GM12878 (cell line): ENCODE data around the gene ZNF322. TPM values are rescaled to one million over a fixed set of nuclear protein-coding genes. Genes with fewer than 3 reads are reported as not detected.

Experiments
- ATAC-seq: fragments of 200-7000 bp; cut with Tn5 transposase; 3 replicates; pipeline ENCODE4 v1.9.1; 2020; ENCODE audit warnings: mild to moderate bottlenecking, moderate library complexity
- BruUV-seq: library from RNA; stranded (reverse); fragments of 400-500 nt; replicated peaks from 2 replicates; lab custom pipeline; 2021; lab: Mats Ljungman, UMichigan
- CTCF ChIA-PET: fragments of 300-600 bp; sonication (Branson Sonifier 250); formaldehyde crosslinking; extraction: SDS; loops from one replicate; lab custom pipeline; 2021; ENCODE audit warnings: inconsistent platforms; lab: Yijun Ruan, JAX
- POLR2A ChIA-PET: fragments of 350-600 bp; formaldehyde crosslinking; extraction: SDS; loops from one replicate; lab custom pipeline; 2021; ENCODE audit warnings: inconsistent platforms; lab: Charles Lee
- RAD21 ChIA-PET: fragments of 300-600 bp; sonication (Branson Sonifier 250); formaldehyde crosslinking; loops from one replicate; lab custom pipeline; 2023; ENCODE audit warnings: antibody characterized with exemption; ENCODE audit not compliant: unreplicated experiment; lab: Charles Lee
- SMC1A ChIA-PET: fragments of 300-600 bp; sonication (Branson Sonifier 250); formaldehyde crosslinking; loops from one replicate; lab custom pipeline; 2023; ENCODE audit not compliant: unreplicated experiment, uncharacterized antibody; lab: Charles Lee
- DNase-seq: peaks from one replicate; pipeline ENCODE4 v3.0.0-alpha.2; 2011; ENCODE audit warnings: low read depth, low spot score
- FAIRE-seq: peaks from 3 replicates; lab custom pipeline; 2011; peaks lifted over from hg19 to GRCh38; lab: Jason Lieb, UNC
- H2AFZ ChIP-seq: 2 replicates; pipeline ENCODE4 v1.6.0; 2011; ENCODE audit warnings: low read depth, low read length, control low read depth; ENCODE audit not compliant: control insufficient read depth
- H3K27ac ChIP-seq: 2 replicates; pipeline ENCODE4 v1.5.1; 2011; ENCODE audit warnings: control low read depth; ENCODE audit not compliant: control insufficient read depth, insufficient read depth
- H3K27me3 ChIP-seq, 2 experiments: replicated peaks in 1 of 2; 2 replicates each; pipeline versions ENCODE4 v1.6.0 to v1.6.1; 2011; ENCODE audit warnings: low read length in 1 of 2; ENCODE audit not compliant: control insufficient read depth in 2 of 2, insufficient read depth in 2 of 2
- H3K36me3 ChIP-seq, 2 experiments: 2 replicates each; pipeline ENCODE4 v1.5.1; 2011; ENCODE audit warnings: low read length in 1 of 2; ENCODE audit not compliant: control insufficient read depth in 2 of 2, insufficient read depth in 2 of 2
- H3K4me1 ChIP-seq: 2 replicates; pipeline ENCODE4 v1.6.1; 2011; ENCODE audit warnings: mild to moderate bottlenecking, low read length, moderate library complexity, mixed read lengths; ENCODE audit not compliant: control insufficient read depth, insufficient read depth
- H3K4me2 ChIP-seq: 2 replicates; pipeline ENCODE4 v1.6.0; 2011; ENCODE audit warnings: control low read depth; ENCODE audit not compliant: control insufficient read depth, insufficient read depth
- H3K4me3 ChIP-seq: fragments of 200-600 bp; sonication (generic); 2 replicates; pipeline ENCODE4 v1.5.1; 2016
- H3K79me2 ChIP-seq: 2 replicates; pipeline ENCODE4 v1.6.0; 2011; ENCODE audit warnings: low read length; ENCODE audit not compliant: control insufficient read depth, insufficient read depth
- H3K9ac ChIP-seq: 2 replicates; pipeline ENCODE4 v1.8.0; 2011; ENCODE audit warnings: low read length, control low read depth, mixed read lengths; ENCODE audit not compliant: control insufficient read depth, insufficient read depth
- H3K9me3 ChIP-seq: replicated peaks from 3 replicates; pipeline ENCODE4 v1.5.1; 2011; ENCODE audit warnings: mild to moderate bottlenecking, low read length; ENCODE audit not compliant: control insufficient read depth, insufficient read depth
- H4K20me1 ChIP-seq: 2 replicates; pipeline ENCODE4 v1.6.0; 2011; ENCODE audit not compliant: control insufficient read depth, insufficient read depth
- EP300 ChIP-seq, 2 experiments: fragments of 150-350 bp in 1 of 2; IDR thresholded peaks; 2 replicates each; pipeline ENCODE4 v1.6.1; 2011 to 2012; ENCODE audit warnings: low read depth in 2 of 2, low read length in 2 of 2, borderline replicate concordance in 1 of 2, improper control_type of control experiment in 1 of 2, inconsistent platforms in 1 of 2; ENCODE audit not compliant: control insufficient read depth in 1 of 2
- RFX5 ChIP-seq: IDR thresholded peaks from 2 replicates; pipeline ENCODE4 v1.6.1; 2011; ENCODE audit warnings: low read depth, low read length, improper control_type of control experiment
- SMARCA5 ChIP-seq: fragments of 450-650 bp; IDR thresholded peaks from 2 replicates; pipeline ENCODE4 v1.6.1; 2017; ENCODE audit warnings: mild to moderate bottlenecking
- SP1 ChIP-seq: IDR thresholded peaks from one replicate; pipeline ENCODE4 v1.6.1; 2011; ENCODE audit warnings: low read depth, low read length
- ZSCAN29 ChIP-seq: fragments of 450-650 bp; IDR thresholded peaks from 2 replicates; pipeline ENCODE4 v1.6.1; 2017; ENCODE audit warnings: mild to moderate bottlenecking, moderate library complexity
- WGBS: methylation state at CpG from one replicate; pipeline ENCODE4 v1.1.6; 2016; ENCODE audit warnings: low lambda C conversion rate; ENCODE audit not compliant: insufficient replicate concordance, insufficient coverage; ENCODE audit errors: missing lambda C conversion rate; 5-methylcytosine and 5-hydroxymethylcytosine counted together
- in situ Hi-C: fragments of 300-500 bp; cut with MboI; formaldehyde crosslinking; loops from 9 replicates; pipeline ENCODE4 v1.14.3; 2018; ENCODE audit warnings: mixed read lengths
- intact Hi-C: fragments of 100-400 bp; cut with micrococcal nuclease; formaldehyde crosslinking; loops from one replicate; pipeline ENCODE4 v1.14.2; 2022; ENCODE audit not compliant: unreplicated experiment
- polyA plus RNA-seq, 11 experiments: library from polyadenylated mRNA; depleted of rRNA in 4 of 11; unstranded in 6 of 11; stranded (reverse) in 5 of 11; fragments of >200 nt; fragmentation: Nextera tagmentation in 4 of 11; fragmentation: Illumina TruSeq in 1 of 11; extraction: Ambion mirVana in 4 of 11; extraction: Trizol in 1 of 11; gene quantifications; 1 replicate in 1 of 11; 2 replicates in 10 of 11; pipeline versions ENCODE4 v1.2.1 to v1.2.3, GENCODE V29; 2011 to 2016; ENCODE audit warnings: inconsistent platforms in 2 of 11, missing spikeins in 2 of 11, low read depth in 1 of 11
- total RNA-seq, 4 experiments: library from RNA; depleted of rRNA in 3 of 4; stranded (reverse); fragments of >200 nt in 3 of 4; fragmentation: Illumina TruSeq in 1 of 4; extraction: Trizol in 1 of 4; gene quantifications; 2 replicates each; pipeline versions ENCODE4 v1.2.1 to v1.2.3, GENCODE V29; 2013 to 2021
- TF ChIP-seq, protein P1 (sequence below): fragments of 450-650 bp; IDR thresholded peaks from 2 replicates; pipeline ENCODE4 v1.6.1; 2018; ENCODE audit warnings: borderline replicate concordance, mild to moderate bottlenecking; ENCODE audit not compliant: partially characterized antibody
- TF ChIP-seq, protein P2 (sequence below): fragments of 150-350 bp; IDR thresholded peaks from 2 replicates; pipeline ENCODE4 v1.6.1; 2016; ENCODE audit warnings: low read depth, low read length
- TF ChIP-seq, protein P3 (sequence below): fragments of 450-650 bp; IDR thresholded peaks from 2 replicates; pipeline ENCODE4 v1.6.1; 2017; ENCODE audit warnings: borderline replicate concordance
- TF ChIP-seq, protein P4 (sequence below): IDR thresholded peaks from 2 replicates; pipeline ENCODE4 v1.6.1; 2012; ENCODE audit warnings: low read depth, low read length, improper control_type of control experiment
- TF ChIP-seq, protein P5 (sequence below): IDR thresholded peaks from 2 replicates; pipeline ENCODE4 v1.6.1; 2011; ENCODE audit warnings: mild to moderate bottlenecking, low read depth, low read length, moderate library complexity; ENCODE audit not compliant: insufficient replicate concordance

Gene ZNF322
- total and polyA plus RNA-seq, 10 of the 15 experiments (the other 5 are each of a cell fraction or from before 2014, with no cell fraction given), result 2.7 to 19.1 (median 11.9) TPM

DNA sequence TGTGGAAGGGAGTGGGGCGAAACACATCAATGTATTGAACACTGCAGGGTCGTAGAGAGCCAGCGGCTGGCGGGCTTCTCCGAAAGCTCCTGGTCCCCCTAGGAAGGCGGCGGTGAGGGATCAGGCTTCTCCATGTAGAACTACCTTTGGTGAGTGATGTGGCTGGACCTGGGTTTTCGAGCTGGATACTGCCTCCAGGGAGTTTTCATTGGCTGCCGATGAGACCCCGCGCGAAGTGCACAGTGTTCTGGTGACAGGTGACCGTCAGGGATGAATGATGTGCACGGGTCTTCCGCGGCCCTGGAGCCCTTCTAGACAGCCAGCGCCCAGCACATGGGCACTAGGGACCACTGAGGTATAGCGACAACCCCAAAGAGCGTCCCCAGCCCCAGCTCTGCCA lies 46.3 kb downstream of the ZNF322 start (continued):
- TF ChIP-seq, protein P1, sequence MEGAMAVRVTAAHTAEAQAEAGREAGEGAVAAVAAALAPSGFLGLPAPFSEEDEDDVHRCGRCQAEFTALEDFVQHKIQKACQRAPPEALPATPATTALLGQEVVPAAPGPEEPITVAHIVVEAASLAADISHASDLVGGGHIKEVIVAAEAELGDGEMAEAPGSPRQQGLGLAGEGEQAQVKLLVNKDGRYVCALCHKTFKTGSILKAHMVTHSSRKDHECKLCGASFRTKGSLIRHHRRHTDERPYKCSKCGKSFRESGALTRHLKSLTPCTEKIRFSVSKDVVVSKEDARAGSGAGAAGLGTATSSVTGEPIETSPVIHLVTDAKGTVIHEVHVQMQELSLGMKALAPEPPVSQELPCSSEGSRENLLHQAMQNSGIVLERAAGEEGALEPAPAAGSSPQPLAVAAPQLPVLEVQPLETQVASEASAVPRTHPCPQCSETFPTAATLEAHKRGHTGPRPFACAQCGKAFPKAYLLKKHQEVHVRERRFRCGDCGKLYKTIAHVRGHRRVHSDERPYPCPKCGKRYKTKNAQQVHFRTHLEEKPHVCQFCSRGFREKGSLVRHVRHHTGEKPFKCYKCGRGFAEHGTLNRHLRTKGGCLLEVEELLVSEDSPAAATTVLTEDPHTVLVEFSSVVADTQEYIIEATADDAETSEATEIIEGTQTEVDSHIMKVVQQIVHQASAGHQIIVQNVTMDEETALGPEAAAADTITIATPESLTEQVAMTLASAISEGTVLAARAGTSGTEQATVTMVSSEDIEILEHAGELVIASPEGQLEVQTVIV, result no peak
- TF ChIP-seq, protein P2, sequence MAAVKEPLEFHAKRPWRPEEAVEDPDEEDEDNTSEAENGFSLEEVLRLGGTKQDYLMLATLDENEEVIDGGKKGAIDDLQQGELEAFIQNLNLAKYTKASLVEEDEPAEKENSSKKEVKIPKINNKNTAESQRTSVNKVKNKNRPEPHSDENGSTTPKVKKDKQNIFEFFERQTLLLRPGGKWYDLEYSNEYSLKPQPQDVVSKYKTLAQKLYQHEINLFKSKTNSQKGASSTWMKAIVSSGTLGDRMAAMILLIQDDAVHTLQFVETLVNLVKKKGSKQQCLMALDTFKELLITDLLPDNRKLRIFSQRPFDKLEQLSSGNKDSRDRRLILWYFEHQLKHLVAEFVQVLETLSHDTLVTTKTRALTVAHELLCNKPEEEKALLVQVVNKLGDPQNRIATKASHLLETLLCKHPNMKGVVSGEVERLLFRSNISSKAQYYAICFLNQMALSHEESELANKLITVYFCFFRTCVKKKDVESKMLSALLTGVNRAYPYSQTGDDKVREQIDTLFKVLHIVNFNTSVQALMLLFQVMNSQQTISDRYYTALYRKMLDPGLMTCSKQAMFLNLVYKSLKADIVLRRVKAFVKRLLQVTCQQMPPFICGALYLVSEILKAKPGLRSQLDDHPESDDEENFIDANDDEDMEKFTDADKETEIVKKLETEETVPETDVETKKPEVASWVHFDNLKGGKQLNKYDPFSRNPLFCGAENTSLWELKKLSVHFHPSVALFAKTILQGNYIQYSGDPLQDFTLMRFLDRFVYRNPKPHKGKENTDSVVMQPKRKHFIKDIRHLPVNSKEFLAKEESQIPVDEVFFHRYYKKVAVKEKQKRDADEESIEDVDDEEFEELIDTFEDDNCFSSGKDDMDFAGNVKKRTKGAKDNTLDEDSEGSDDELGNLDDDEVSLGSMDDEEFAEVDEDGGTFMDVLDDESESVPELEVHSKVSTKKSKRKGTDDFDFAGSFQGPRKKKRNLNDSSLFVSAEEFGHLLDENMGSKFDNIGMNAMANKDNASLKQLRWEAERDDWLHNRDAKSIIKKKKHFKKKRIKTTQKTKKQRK, result no peak

DNA sequence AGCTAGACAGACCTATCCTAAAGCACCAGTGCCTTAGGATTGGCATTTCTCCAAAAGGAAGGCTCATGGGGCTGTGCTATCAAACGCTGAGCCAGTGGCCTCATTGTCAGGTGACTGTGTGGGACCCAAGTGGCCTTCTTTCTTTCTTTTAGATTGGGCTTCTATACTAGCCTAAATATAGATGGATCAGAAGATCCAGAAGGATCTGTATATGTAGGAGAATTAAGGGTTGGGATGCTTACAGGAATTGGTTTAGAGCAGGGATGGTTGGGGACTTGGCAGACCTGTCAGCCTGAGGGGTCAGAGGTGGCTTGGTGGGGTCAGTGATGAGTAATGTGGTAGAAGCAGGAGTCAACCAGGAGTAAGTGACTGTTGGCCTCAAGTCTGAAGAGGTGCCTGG lies 47.9 kb downstream of the ZNF322 start:
- H3K79me2 ChIP-seq, result no peaks in the 10 kb centered on the region
- no peak overlapping the region for H3K4me3 ChIP-seq
- ATAC-seq (no peak), FAIRE-seq (no peak), DNase-seq (no peak)
- H3K9me3 ChIP-seq, result peaks cover 2% of the 10 kb centered on the region; the same call in 2 of the 3 replicates
- BruUV-seq, result no TSS peak
- WGBS, result 0% methylated on average over 1 of the region's 1 CpG
- H4K20me1 ChIP-seq, result no peaks in the 10 kb centered on the region
- in situ Hi-C loops, result loop anchor here (5.0 kb wide), 1 partner anchor 471 kb away; no protein-coding TSS in a partner anchor
- no peaks in the 10 kb centered on the region for H3K36me3 ChIP-seq
- CTCF ChIA-PET, result interaction anchor here (1.6 kb wide), 1 partner anchor 9 kb away, joined by 3 read pairs; no protein-coding TSS in a partner anchor
- POLR2A ChIA-PET, result no interaction called here
- H3K9ac ChIP-seq, result no peak overlapping the region
- no peak overlapping the region for H3K27ac ChIP-seq
- H3K27me3 ChIP-seq, result peaks cover 0 to 5% of the 10 kb centered on the region in 2 experiments; a peak in 2 of 4 replicates
- RAD21 ChIA-PET, result no interaction called here
- intact Hi-C loops, result no loop called here
- SMC1A ChIA-PET, result no interaction called here
- H3K4me1 ChIP-seq, result no peaks in the 10 kb centered on the region; the same call in 1 of the 2 replicates
- no peak overlapping the region for H2AFZ ChIP-seq
- no peak overlapping the region for H3K4me2 ChIP-seq
- TF ChIP-seq, protein P3, sequence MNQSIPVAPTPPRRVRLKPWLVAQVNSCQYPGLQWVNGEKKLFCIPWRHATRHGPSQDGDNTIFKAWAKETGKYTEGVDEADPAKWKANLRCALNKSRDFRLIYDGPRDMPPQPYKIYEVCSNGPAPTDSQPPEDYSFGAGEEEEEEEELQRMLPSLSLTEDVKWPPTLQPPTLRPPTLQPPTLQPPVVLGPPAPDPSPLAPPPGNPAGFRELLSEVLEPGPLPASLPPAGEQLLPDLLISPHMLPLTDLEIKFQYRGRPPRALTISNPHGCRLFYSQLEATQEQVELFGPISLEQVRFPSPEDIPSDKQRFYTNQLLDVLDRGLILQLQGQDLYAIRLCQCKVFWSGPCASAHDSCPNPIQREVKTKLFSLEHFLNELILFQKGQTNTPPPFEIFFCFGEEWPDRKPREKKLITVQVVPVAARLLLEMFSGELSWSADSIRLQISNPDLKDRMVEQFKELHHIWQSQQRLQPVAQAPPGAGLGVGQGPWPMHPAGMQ, result no peak
- TF ChIP-seq, protein P4, sequence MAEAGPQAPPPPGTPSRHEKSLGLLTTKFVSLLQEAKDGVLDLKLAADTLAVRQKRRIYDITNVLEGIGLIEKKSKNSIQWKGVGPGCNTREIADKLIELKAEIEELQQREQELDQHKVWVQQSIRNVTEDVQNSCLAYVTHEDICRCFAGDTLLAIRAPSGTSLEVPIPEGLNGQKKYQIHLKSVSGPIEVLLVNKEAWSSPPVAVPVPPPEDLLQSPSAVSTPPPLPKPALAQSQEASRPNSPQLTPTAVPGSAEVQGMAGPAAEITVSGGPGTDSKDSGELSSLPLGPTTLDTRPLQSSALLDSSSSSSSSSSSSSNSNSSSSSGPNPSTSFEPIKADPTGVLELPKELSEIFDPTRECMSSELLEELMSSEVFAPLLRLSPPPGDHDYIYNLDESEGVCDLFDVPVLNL, result no peak
- TF ChIP-seq SMARCA5 (no peak), SP1 (no peak), EP300 (IDR thresholded peaks at IDR 0.05; ENCODE audit: borderline replicate concordance in 1 of 2, control insufficient read depth in 1 of 2, low read depth in 2 of 2, low read length in 2 of 2) (no peak), ZSCAN29 (no peak), RFX5 (no peak)
- TF ChIP-seq, protein P5, sequence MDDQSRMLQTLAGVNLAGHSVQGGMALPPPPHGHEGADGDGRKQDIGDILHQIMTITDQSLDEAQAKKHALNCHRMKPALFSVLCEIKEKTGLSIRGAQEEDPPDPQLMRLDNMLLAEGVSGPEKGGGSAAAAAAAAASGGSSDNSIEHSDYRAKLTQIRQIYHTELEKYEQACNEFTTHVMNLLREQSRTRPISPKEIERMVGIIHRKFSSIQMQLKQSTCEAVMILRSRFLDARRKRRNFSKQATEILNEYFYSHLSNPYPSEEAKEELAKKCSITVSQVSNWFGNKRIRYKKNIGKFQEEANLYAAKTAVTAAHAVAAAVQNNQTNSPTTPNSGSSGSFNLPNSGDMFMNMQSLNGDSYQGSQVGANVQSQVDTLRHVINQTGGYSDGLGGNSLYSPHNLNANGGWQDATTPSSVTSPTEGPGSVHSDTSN, result no peak
